Vagina (tissue), 2 donors: ENCODE measurements around the gene OR10J1. TPM values are rescaled to one million over a fixed set of nuclear protein-coding genes. Genes with fewer than 3 reads are reported as not detected.

Source experiments
- DNase-seq, 2 donors: peaks; one replicate each; pipeline ENCODE4 v3.0.0-alpha.2; 2017; ENCODE audit errors: extremely low spot score in 2 of 2
- H3K27ac ChIP-seq: fragments of 200-600 bp; sonication (generic); one replicate; pipeline ENCODE4 v1.5.1; 2019
- H3K27me3 ChIP-seq: fragments of 200-600 bp; sonication (generic); one replicate; pipeline ENCODE4 v1.5.1; 2019
- H3K36me3 ChIP-seq, 2 donors: fragments of 200-600 bp; sonication (generic); one replicate each; pipeline ENCODE4 v1.5.1; 2017 to 2019
- H3K4me1 ChIP-seq: fragments of 200-600 bp; sonication (generic); one replicate; pipeline ENCODE4 v1.5.1; 2019
- H3K4me3 ChIP-seq, 2 donors: fragments of 200-600 bp; sonication (generic); 1 replicate in 1 of 2; 2 replicates in 1 of 2; pipeline ENCODE4 v1.5.1; 2016 to 2019
- H3K9me3 ChIP-seq: fragments of 200-600 bp; sonication (generic); one replicate; pipeline ENCODE4 v1.5.1; 2019
- POLR2A ChIP-seq, 2 donors: fragments of 450-650 bp; IDR thresholded peaks; one replicate each; pipeline ENCODE4 v1.6.1; 2017; ENCODE audit warnings: antibody characterized with exemption in 2 of 2, mild to moderate bottlenecking in 2 of 2, moderate library complexity in 2 of 2
- POLR2AphosphoS5 ChIP-seq, 2 donors: sonication (generic); formaldehyde crosslinking; IDR thresholded peaks; one replicate each; pipeline ENCODE4 v1.9.0; 2017; ENCODE audit warnings: antibody characterized with exemption in 2 of 2, mild to moderate bottlenecking in 2 of 2, low read depth in 1 of 2; ENCODE audit not compliant: insufficient read depth in 1 of 2
- intact Hi-C: fragments of 100-400 bp; cut with DNase I; formaldehyde crosslinking; loops from one replicate; pipeline ENCODE4 v1.15.1; 2023
- total RNA-seq: library from RNA; depleted of rRNA; stranded (reverse); fragments of >200 nt; gene quantifications from one replicate; pipeline ENCODE4 v1.2.3, GENCODE V29; 2016
- TF ChIP-seq, protein P1 (sequence below), 3 experiments: fragments of 450-650 bp in 2 of 3; fragments of 200-600 bp in 1 of 3; sonication (generic) in 1 of 3; IDR thresholded peaks; one replicate each; pipeline ENCODE4 v1.5.1; 2017 to 2019; ENCODE audit warnings: antibody characterized with exemption in 3 of 3, mild to moderate bottlenecking in 2 of 3, moderate library complexity in 2 of 3

The OR10J1 gene
- total RNA-seq, 1 donor from 2014 or later, result not detected

DNA sequence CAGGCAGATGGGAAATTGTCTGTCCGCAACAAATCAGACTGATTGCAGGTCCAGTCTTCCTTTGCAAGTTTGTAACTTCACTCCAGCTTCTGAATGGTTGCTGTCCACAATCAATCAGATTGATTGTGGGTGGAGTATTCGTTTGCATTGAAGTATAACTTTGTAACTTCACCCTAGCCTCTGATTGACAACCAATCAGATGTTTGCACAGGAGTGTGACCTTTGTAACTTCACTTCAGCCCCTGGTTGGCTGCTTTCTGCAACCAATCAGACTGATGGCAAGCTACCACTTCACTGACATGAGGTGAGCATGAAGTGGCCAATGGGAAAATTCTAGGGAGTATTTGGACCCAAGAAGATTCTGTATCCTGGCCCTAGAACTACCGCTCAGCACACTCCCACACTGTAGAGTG lies 25.7 kb downstream of the OR10J1 start:
- Histone ChIP-seq H3K4me1 (no peaks in the 10 kb centered on the region), H3K36me3 (no peaks in the 10 kb centered on the region), H3K27me3 (no peaks in the 10 kb centered on the region), H3K4me3 (no peak overlapping the region), H3K27ac (no peak overlapping the region), H3K9me3 (no peaks in the 10 kb centered on the region)
- intact Hi-C loops, result no loop called here
- no peak for DNase-seq
- TF ChIP-seq, protein P1, sequence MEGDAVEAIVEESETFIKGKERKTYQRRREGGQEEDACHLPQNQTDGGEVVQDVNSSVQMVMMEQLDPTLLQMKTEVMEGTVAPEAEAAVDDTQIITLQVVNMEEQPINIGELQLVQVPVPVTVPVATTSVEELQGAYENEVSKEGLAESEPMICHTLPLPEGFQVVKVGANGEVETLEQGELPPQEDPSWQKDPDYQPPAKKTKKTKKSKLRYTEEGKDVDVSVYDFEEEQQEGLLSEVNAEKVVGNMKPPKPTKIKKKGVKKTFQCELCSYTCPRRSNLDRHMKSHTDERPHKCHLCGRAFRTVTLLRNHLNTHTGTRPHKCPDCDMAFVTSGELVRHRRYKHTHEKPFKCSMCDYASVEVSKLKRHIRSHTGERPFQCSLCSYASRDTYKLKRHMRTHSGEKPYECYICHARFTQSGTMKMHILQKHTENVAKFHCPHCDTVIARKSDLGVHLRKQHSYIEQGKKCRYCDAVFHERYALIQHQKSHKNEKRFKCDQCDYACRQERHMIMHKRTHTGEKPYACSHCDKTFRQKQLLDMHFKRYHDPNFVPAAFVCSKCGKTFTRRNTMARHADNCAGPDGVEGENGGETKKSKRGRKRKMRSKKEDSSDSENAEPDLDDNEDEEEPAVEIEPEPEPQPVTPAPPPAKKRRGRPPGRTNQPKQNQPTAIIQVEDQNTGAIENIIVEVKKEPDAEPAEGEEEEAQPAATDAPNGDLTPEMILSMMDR (IDR thresholded peaks at IDR 0.05), result no peak
- TF ChIP-seq POLR2A (IDR thresholded peaks at IDR 0.05) (no peak), POLR2AphosphoS5 (IDR thresholded peaks at IDR 0.05; ENCODE audit: insufficient read depth in 1 of 2, low read depth in 1 of 2) (no peak)

DNA sequence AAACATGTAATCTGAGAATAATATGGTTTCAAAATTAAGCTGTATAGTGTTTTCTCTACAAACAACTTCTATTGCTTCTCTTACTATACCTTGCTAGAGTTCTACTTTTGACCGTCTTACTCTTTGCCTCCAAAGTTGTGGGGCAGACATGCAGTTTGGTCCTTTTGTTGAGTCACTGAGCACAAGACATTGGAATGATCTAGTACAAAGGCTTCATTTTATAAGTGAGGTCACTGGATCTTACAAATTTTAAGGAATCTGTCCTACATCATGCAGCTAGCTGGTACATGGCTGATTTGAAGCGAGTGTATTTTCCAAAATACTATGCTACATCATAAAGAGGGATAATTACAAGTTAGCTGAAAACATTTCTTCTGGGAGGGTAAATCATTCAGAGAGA lies 28.8 kb downstream of the OR10J1 start:
- intact Hi-C loops, result no loop called here

DNA sequence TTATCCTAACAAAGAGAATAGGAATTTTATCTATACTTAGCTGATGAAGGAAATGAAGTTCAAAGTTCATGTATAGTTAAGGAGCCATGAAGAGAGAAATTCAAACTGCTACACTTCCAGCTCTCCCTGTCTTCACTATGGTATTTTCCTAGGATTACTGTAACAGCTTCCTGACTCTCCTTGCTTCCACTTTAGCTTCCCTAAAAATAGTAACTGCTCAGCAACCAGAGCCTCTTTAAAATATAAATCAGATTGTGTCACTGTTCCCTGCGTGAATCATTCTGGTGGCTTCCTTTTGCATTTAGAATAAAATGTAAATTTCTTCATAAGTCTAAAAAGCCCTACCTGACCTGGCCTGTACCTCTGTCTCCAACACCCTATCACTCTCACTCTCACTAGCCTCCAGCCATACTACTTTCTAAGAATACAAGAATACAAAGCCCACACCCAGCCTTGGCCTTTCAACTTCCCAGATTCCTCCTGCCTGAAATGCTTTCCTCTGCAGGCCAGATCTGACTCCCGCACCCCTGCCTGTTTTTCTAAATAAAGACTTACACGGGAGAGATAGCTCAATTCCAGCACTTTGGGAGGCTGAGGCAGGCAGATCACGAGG lies 30.5 kb downstream of the OR10J1 start:
- H3K27ac ChIP-seq, result no peak overlapping the region
- TF ChIP-seq, protein P1 (IDR thresholded peaks at IDR 0.05), result no peak
- TF ChIP-seq POLR2A (IDR thresholded peaks at IDR 0.05) (no peak), POLR2AphosphoS5 (IDR thresholded peaks at IDR 0.05; ENCODE audit: insufficient read depth in 1 of 2, low read depth in 1 of 2) (no peak)

More for the DNA sequence above, 28.8 kb downstream of the OR10J1 start:
- H3K27ac ChIP-seq, result no peak overlapping the region
- H3K27me3 ChIP-seq, result no peaks in the 10 kb centered on the region
- no peaks in the 10 kb centered on the region for H3K36me3 ChIP-seq
- TF ChIP-seq, protein P1 (IDR thresholded peaks at IDR 0.05), result no peak
- TF ChIP-seq POLR2AphosphoS5 (IDR thresholded peaks at IDR 0.05; ENCODE audit: insufficient read depth in 1 of 2, low read depth in 1 of 2), result no peak
- no peak for TF ChIP-seq POLR2A (IDR thresholded peaks at IDR 0.05)
- no peaks in the 10 kb centered on the region for H3K4me1 ChIP-seq
- no peaks in the 10 kb centered on the region for H3K9me3 ChIP-seq
- H3K4me3 ChIP-seq, result no peak overlapping the region
- DNase-seq, result no peak

DNA sequence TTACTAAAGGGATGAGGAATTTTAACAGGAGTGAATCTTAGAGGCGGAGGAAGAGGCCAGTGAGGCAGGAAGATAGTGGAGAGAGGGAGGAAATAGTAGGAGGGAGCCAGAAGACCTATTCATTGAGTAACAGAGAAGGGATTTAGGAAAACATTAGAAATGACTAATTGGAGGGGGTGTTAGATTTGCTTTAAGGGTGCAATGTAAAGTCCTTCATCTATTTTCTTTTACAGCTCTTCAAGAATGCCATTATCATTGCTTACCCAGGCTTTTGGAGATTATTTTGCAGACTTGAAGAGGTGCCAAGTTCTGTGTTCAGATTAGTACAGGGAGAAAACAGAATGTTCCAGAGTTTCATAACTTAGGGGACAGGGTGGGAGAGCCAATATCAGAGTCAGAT lies 33.8 kb downstream of the OR10J1 start:
- intact Hi-C loops, result no loop called here
- Histone ChIP-seq H3K27ac (no peak overlapping the region), H3K36me3 (no peaks in the 10 kb centered on the region), H3K27me3 (no peaks in the 10 kb centered on the region), H3K4me3 (no peak overlapping the region), H3K9me3 (no peaks in the 10 kb centered on the region), H3K4me1 (no peaks in the 10 kb centered on the region)
- TF ChIP-seq, protein P1 (IDR thresholded peaks at IDR 0.05), result no peak
- no peak for TF ChIP-seq POLR2A (IDR thresholded peaks at IDR 0.05)
- TF ChIP-seq POLR2AphosphoS5 (IDR thresholded peaks at IDR 0.05; ENCODE audit: insufficient read depth in 1 of 2, low read depth in 1 of 2), result no peak
- DNase-seq, result no peak

More for the DNA sequence above, 30.5 kb downstream of the OR10J1 start:
- DNase-seq, result no peak
- no peaks in the 10 kb centered on the region for H3K4me1 ChIP-seq
- H3K36me3 ChIP-seq, result no peaks in the 10 kb centered on the region
- H3K27me3 ChIP-seq, result no peaks in the 10 kb centered on the region
- no peak overlapping the region for H3K4me3 ChIP-seq
- no peaks in the 10 kb centered on the region for H3K9me3 ChIP-seq
- intact Hi-C loops, result no loop called here

DNA sequence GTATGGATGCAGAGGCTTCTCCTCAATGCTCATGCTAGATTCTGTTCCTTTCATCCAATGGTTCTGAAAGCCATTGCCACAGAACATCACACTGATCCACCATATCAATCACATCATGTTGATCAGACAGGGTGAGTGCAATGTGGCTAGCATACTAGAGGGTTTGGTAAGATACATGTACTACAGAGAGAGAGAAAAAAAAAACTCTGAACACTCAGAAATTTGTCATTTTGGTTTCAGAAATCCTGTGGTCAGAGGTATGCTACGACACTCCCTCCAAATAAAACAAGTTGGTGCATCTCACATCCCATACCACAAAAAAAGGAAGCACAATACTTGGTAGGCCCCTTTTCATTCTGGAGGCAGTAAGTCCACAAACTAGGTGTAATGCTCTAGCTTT lies 35.4 kb downstream of the OR10J1 start:
- H3K4me1 ChIP-seq, result no peaks in the 10 kb centered on the region
- no peaks in the 10 kb centered on the region for H3K27me3 ChIP-seq
- no peak for DNase-seq
- intact Hi-C loops, result no loop called here
- no peak overlapping the region for H3K27ac ChIP-seq
- H3K9me3 ChIP-seq, result no peaks in the 10 kb centered on the region
- no peaks in the 10 kb centered on the region for H3K36me3 ChIP-seq
- TF ChIP-seq, protein P1 (IDR thresholded peaks at IDR 0.05), result no peak
- TF ChIP-seq POLR2A (IDR thresholded peaks at IDR 0.05) (no peak), POLR2AphosphoS5 (IDR thresholded peaks at IDR 0.05; ENCODE audit: insufficient read depth in 1 of 2, low read depth in 1 of 2) (no peak)
- no peak overlapping the region for H3K4me3 ChIP-seq
